GM18858 (cell line): ENCODE results near the gene SH3BP5L.

Source experiments
- ATAC-seq: cut with Tn5 transposase; IDR thresholded peaks from one replicate; pipeline ENCODE4 v1.9.1; 2021; ENCODE audit not compliant: unreplicated experiment

The SH3BP5L gene

GRCh38 chr1:248782416-248783141 lies 43.1 kb downstream of the SH3BP5L start:
- no peak for ATAC-seq

GRCh38 chr1:248779350-248779749 lies 46.4 kb downstream of the SH3BP5L start:
- ATAC-seq = no peak

DNA sequence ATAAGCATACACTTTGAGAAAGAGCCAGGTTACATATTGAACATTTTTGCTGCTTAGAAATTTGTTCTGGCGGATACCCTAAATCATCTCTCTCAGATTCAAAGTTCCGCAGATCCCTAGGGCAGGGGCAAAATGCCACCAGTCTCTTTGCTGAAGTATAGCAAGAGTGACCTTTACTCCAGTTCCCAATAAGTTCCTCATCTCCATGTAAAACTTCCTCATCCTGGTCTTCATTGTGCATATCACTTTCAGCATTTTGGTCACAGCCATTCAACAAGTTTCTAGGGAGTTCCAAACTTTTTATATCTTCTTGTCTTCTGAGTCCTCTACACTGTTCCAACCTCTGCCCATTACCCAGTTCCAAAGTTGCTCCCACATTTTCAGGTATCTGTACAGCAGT lies 46.8 kb downstream of the SH3BP5L start:
- ATAC-seq = no peak

GRCh38 chr1:248776991-248777390 lies 48.7 kb downstream of the SH3BP5L start:
- ATAC-seq = no peak

- no peak for ATAC-seq
Measured at GRCh38 chr1:248775441-248775840, 50.3 kb downstream of the SH3BP5L start.
